MM.1S (cell line): ENCODE measurements around the gene SORT1.

Experiments
- CTCF ChIP-seq: fragments of 300-600 bp; sonication (generic); IDR thresholded peaks from 2 replicates; pipeline ENCODE4 v1.5.1; 2016; ENCODE audit warnings: antibody characterized with exemption, low read length, mixed read lengths
- EZH2 ChIP-seq: fragments of 300-600 bp; sonication (generic); optimal IDR thresholded peaks from 2 replicates; pipeline ENCODE3; 2017; ENCODE audit warnings: low read depth, mild to moderate bottlenecking, antibody characterized with exemption, low read length, mixed read lengths
- EZH2phosphoT487 ChIP-seq: fragments of 300-600 bp; sonication (generic); IDR thresholded peaks from 2 replicates; pipeline ENCODE4 v1.6.1; 2018; ENCODE audit warnings: antibody characterized with exemption, low read length

GRCh38 chr1:109438798-109439297 is 41.1 kb upstream of the SORT1 start:
- TF ChIP-seq CTCF, result no peak
- no peak for TF ChIP-seq EZH2phosphoT487
- TF ChIP-seq EZH2, result no peak
